ENCODE measurements around the gene SMARCC1. TPM values are rescaled to one million over a fixed set of nuclear protein-coding genes. Genes with fewer than 3 reads are reported as not detected.

Gene SMARCC1
- total RNA-seq, 2 donors from 2014 or later: 11.6 to 19.3 TPM

DNA sequence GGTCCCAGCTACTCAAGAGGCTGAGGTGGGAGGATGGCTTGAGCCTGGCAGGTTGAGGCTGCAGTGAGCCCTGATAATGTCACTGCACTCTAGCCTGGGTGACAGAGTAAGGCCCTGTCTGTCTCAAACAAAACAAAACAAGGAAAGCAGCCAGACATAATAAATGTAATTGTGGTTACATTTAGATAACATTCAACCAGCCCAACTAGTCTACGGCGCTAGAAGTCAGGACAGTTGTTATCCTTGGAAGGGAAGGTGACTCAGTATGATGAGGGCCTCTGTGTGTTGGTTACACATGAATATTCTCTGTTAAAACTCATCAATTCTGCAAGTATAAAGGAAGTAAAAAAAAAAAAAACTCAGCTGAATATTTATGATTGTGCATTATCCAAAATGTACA is 176.0 kb downstream of the SMARCC1 start:
- Histone ChIP-seq H3K36me3 (peaks cover 25% of the 10 kb centered on the region), H3K4me3 (no peak overlapping the region)

DNA sequence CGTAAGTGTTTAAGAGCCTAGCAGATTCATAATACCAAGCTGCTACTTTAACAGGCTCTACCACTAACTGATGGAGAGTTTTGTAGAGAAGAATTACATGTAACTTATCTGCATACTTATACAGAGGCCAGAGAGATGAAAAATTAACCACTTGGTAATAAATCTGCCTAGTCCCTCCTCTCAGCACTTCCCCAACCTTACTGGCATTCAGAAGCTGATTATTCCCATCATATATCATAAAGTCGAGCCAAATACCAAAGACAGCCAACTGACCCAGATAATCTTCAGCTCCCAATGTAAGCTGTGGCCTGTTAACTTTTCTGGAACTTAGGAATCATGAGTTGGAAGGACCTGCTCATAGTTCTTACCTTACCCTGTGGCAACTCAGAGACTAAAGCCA is 177.5 kb downstream of the SMARCC1 start:
- no peaks in the 10 kb centered on the region for H3K27me3 ChIP-seq
- TF ChIP-seq, protein P1, sequence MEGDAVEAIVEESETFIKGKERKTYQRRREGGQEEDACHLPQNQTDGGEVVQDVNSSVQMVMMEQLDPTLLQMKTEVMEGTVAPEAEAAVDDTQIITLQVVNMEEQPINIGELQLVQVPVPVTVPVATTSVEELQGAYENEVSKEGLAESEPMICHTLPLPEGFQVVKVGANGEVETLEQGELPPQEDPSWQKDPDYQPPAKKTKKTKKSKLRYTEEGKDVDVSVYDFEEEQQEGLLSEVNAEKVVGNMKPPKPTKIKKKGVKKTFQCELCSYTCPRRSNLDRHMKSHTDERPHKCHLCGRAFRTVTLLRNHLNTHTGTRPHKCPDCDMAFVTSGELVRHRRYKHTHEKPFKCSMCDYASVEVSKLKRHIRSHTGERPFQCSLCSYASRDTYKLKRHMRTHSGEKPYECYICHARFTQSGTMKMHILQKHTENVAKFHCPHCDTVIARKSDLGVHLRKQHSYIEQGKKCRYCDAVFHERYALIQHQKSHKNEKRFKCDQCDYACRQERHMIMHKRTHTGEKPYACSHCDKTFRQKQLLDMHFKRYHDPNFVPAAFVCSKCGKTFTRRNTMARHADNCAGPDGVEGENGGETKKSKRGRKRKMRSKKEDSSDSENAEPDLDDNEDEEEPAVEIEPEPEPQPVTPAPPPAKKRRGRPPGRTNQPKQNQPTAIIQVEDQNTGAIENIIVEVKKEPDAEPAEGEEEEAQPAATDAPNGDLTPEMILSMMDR (IDR thresholded peaks at IDR 0.05): no peak
- DNase-seq (ENCODE audit: low spot score): no peak
- H3K9me3 ChIP-seq: no peaks in the 10 kb centered on the region
- no peaks in the 10 kb centered on the region for H3K4me1 ChIP-seq
- H3K36me3 ChIP-seq: peaks cover 18% of the 10 kb centered on the region
- no peak overlapping the region for H3K4me3 ChIP-seq
- H3K27ac ChIP-seq: no peak overlapping the region

More for the DNA sequence above, 176.0 kb downstream of the SMARCC1 start:
- Histone ChIP-seq H3K27ac (no peak overlapping the region), H3K9me3 (no peaks in the 10 kb centered on the region), H3K27me3 (no peaks in the 10 kb centered on the region), H3K4me1 (peaks cover 0 to 8% of the 10 kb centered on the region in 2 donors)
- TF ChIP-seq, protein P1 (IDR thresholded peaks at IDR 0.05): no peak
- DNase-seq (ENCODE audit: low spot score): no peak

DNA sequence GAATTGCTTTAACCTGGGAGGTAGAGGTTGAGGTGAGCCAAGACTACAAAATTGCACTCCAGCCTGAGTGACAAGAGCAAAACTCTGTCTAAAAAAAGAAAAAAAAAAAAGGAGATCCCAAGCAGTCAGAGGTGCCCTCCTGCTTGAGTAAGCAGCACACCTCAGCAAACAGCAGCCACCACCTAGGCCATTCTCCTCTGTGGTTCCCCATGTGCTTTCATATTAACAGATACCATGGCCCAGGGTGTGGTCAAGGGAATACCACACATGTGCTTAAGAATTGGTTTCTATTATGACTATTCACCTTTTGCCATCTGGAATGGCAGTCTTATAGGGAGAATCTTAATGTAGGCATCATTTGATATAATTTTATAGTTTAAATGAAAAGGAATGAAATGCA is 178.4 kb downstream of the SMARCC1 start:
- H3K36me3 ChIP-seq: peaks cover 11% of the 10 kb centered on the region
- TF ChIP-seq, protein P1 (IDR thresholded peaks at IDR 0.05): no peak
- H3K27ac ChIP-seq: no peak overlapping the region
- H3K4me1 ChIP-seq: no peaks in the 10 kb centered on the region
- no peak overlapping the region for H3K4me3 ChIP-seq
- DNase-seq (ENCODE audit: low spot score): no peak
- H3K9me3 ChIP-seq: no peaks in the 10 kb centered on the region
- H3K27me3 ChIP-seq: no peaks in the 10 kb centered on the region

DNA sequence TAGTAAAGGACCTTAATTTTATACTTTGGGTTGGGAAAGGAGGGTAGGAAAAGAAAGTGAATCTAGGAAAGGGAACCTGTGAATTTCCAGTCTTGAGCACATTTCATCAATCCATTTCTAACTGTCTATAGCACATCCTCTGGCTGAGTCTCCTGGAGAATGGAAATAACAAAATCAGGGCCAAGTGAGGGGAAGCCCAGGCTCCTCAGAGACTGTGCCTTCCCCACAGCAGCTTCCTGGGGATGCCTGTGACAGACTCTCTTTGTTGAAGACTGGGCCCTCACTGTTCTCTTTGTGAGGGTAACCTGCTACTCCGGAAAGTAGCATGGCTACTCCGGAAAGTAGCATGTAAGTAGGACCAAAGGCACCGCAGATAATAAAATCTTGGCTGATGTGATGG is 180.4 kb downstream of the SMARCC1 start:
- Histone ChIP-seq H3K36me3 (peaks cover 3% of the 10 kb centered on the region), H3K27me3 (no peaks in the 10 kb centered on the region), H3K4me3 (no peak overlapping the region), H3K9me3 (no peaks in the 10 kb centered on the region), H3K27ac (no peak overlapping the region), H3K4me1 (no peaks in the 10 kb centered on the region)
- TF ChIP-seq, protein P1 (IDR thresholded peaks at IDR 0.05): no peak
- DNase-seq (ENCODE audit: low spot score): no peak

DNA sequence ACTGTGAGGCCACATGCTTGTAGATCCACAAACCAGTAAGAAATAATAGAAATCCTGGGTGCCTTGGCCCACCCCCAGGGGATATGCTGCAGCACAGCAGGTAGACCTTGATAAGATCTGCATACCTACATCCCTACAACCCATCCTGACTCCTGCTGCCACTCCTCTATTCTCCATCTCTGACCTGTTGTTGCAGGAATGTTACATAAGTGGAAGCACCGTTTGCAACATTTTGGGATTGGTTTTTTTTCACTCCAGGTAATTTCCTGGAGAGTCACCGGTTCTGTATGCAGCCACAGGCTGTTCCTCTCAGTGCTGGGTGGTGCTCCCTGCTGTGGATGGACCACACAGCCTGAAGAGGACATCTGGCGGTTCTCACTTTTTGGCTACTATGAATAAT is 186.9 kb downstream of the SMARCC1 start:
- H3K4me1 ChIP-seq: no peaks in the 10 kb centered on the region
- no peaks in the 10 kb centered on the region for H3K9me3 ChIP-seq
- no peak overlapping the region for H3K27ac ChIP-seq
- H3K27me3 ChIP-seq: no peaks in the 10 kb centered on the region
- DNase-seq (ENCODE audit: low spot score): no peak
- peaks cover 9% of the 10 kb centered on the region for H3K36me3 ChIP-seq
- no peak overlapping the region for H3K4me3 ChIP-seq
- TF ChIP-seq, protein P1 (IDR thresholded peaks at IDR 0.05): no peak

DNA sequence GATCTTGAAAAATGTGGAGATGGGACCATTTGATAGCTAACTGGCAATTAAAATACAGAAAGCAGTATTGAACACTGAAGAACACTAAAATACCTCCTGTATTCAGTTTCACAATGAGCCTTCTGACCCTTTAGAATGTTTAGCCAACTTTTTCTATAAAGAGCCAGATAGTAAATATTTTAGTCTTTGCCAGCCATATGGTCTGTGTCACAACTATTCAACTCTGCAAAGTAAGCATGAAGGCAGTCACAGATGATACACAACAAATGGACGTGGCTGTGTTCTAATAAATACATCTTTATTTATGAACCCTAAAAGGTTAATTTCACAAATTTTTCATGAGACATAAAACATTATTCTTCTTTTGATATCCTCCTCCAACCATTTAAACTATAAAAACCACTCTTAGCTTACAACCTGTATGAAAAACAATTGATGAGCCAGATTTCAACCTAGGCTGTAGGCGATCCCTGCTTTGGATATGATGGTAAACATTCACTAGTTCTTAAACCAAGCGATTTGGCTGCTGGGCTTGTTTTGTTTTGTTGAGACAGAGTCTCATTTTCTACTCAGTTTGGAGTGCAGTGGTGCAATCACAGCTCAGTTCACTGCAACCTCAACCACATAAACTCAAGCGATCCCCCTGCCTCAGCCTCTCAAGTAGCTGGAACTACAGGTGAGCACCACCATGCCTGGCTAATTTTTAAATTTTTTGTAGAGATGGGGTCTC is 189.5 kb downstream of the SMARCC1 start:
- Histone ChIP-seq H3K27ac (no peak overlapping the region), H3K4me3 (no peak overlapping the region), H3K36me3 (peaks cover 29% of the 10 kb centered on the region), H3K9me3 (no peaks in the 10 kb centered on the region), H3K27me3 (no peaks in the 10 kb centered on the region), H3K4me1 (no peaks in the 10 kb centered on the region)
- TF ChIP-seq, protein P1 (IDR thresholded peaks at IDR 0.05): no peak
- no peak for DNase-seq (ENCODE audit: low spot score)

Measured in right atrium auricular region (tissue), 2 donors.